GM15510 (cell line): ENCODE results near the gene COBL.

ENCODE experiments used
- POLR2A ChIP-seq: IDR thresholded peaks from 3 replicates; pipeline ENCODE4 v1.6.1; 2011; ENCODE audit warnings: borderline replicate concordance; ENCODE audit not compliant: insufficient read length; ENCODE audit errors: extremely low read depth

COBL gene

GRCh38 chr7:51335057-51335456 lies 18.4 kb upstream of the COBL start:
- TF ChIP-seq POLR2A, result no peak

GRCh38 chr7:51329696-51330263 lies 13.2 kb upstream of the COBL start:
- TF ChIP-seq POLR2A, result no peak

GRCh38 chr7:51328351-51328801 lies 11.8 kb upstream of the COBL start:
- no peak for TF ChIP-seq POLR2A

GRCh38 chr7:51327287-51327717 lies 10.7 kb upstream of the COBL start:
- no peak for TF ChIP-seq POLR2A

- TF ChIP-seq POLR2A, result no peak
These were observed 10.2 kb upstream of the COBL start for GRCh38 chr7:51326656-51327286.

- TF ChIP-seq POLR2A, result no peak
These were observed 9.3 kb upstream of the COBL start for GRCh38 chr7:51325908-51326307.

GRCh38 chr7:51325261-51325676 lies 8.7 kb upstream of the COBL start:
- no peak for TF ChIP-seq POLR2A

GRCh38 chr7:51324206-51324898 lies 7.7 kb upstream of the COBL start:
- no peak for TF ChIP-seq POLR2A

GRCh38 chr7:51321961-51322515 lies 5.4 kb upstream of the COBL start:
- TF ChIP-seq POLR2A, result no peak

GRCh38 chr7:51318886-51319579 lies 2.4 kb upstream of the COBL start:
- no peak for TF ChIP-seq POLR2A

- TF ChIP-seq POLR2A, result no peak
These were observed 1.4 kb upstream of the COBL start for GRCh38 chr7:51318001-51318400.

- TF ChIP-seq POLR2A, result no peak
These were observed 937 bp upstream of the COBL start for GRCh38 chr7:51317582-51317910.

- TF ChIP-seq POLR2A, result no peak
These were observed 345 bp downstream of the COBL start for GRCh38 chr7:51316262-51316665.

GRCh38 chr7:51315393-51316261 lies 982 bp downstream of the COBL start:
- TF ChIP-seq POLR2A, result no peak
